BE2C (cell line): Measurements from ENCODE around the gene ST6GALNAC5.

Source experiments
- DNase-seq: peaks from one replicate; pipeline ENCODE4 v3.0.0-alpha.2; 2020
- H3K27me3 ChIP-seq: fragments of 250-450 bp; sonication (Bioruptor Pico); 2 replicates; pipeline ENCODE4 v1.5.1; 2020; ENCODE audit warnings: mild to moderate bottlenecking
- H3K36me3 ChIP-seq: fragments of 250-450 bp; sonication (Bioruptor Pico); 2 replicates; pipeline ENCODE4 v1.5.1; 2020; ENCODE audit warnings: mild to moderate bottlenecking
- H3K4me1 ChIP-seq: fragments of 250-450 bp; sonication (Bioruptor Pico); 2 replicates; pipeline ENCODE4 v1.5.1; 2020
- H3K4me3 ChIP-seq: 2 replicates; pipeline ENCODE4 v1.5.1; 2011; ENCODE audit warnings: low read depth, low read length
- H3K9me3 ChIP-seq: fragments of 250-450 bp; sonication (Bioruptor Pico); 2 replicates; pipeline ENCODE4 v1.5.1; 2020
- CTCF ChIP-seq: IDR thresholded peaks from 2 replicates; pipeline ENCODE4 v1.5.1; 2012; ENCODE audit warnings: mild to moderate bottlenecking, low read depth, low read length

Gene ST6GALNAC5

GRCh38 chr1:77014073-77014788 lies 147.0 kb downstream of the ST6GALNAC5 start:
- Histone ChIP-seq H3K4me3 (no peak overlapping the region), H3K36me3 (no peaks in the 10 kb centered on the region), H3K4me1 (peaks cover 6% of the 10 kb centered on the region), H3K27me3 (no peaks in the 10 kb centered on the region), H3K9me3 (no peaks in the 10 kb centered on the region)
- no peak for DNase-seq
- TF ChIP-seq CTCF = no peak

- no peaks in the 10 kb centered on the region for H3K36me3 ChIP-seq
- H3K4me1 ChIP-seq = peaks cover 6% of the 10 kb centered on the region
- no peak overlapping the region for H3K4me3 ChIP-seq
- TF ChIP-seq CTCF = no peak
- H3K9me3 ChIP-seq = no peaks in the 10 kb centered on the region
- DNase-seq = no peak
- no peaks in the 10 kb centered on the region for H3K27me3 ChIP-seq
These were observed 148.6 kb downstream of the ST6GALNAC5 start for GRCh38 chr1:77015748-77016341.

- Histone ChIP-seq H3K27me3 (no peaks in the 10 kb centered on the region), H3K36me3 (no peaks in the 10 kb centered on the region), H3K4me3 (no peak overlapping the region), H3K4me1 (peaks cover 6% of the 10 kb centered on the region), H3K9me3 (no peaks in the 10 kb centered on the region)
- no peak for TF ChIP-seq CTCF
- DNase-seq = no peak
These were observed 149.2 kb downstream of the ST6GALNAC5 start for GRCh38 chr1:77016386-77016985.

GRCh38 chr1:77018311-77018710 lies 151.0 kb downstream of the ST6GALNAC5 start:
- H3K9me3 ChIP-seq = no peaks in the 10 kb centered on the region
- H3K4me3 ChIP-seq = no peak overlapping the region
- no peaks in the 10 kb centered on the region for H3K36me3 ChIP-seq
- H3K27me3 ChIP-seq = no peaks in the 10 kb centered on the region
- peaks cover 6% of the 10 kb centered on the region for H3K4me1 ChIP-seq
- DNase-seq = peak; percentile 35
- TF ChIP-seq CTCF = peak; percentile 30

- no peak overlapping the region for H3K4me3 ChIP-seq
- H3K9me3 ChIP-seq = no peaks in the 10 kb centered on the region
- peaks cover 6% of the 10 kb centered on the region for H3K4me1 ChIP-seq
- H3K27me3 ChIP-seq = no peaks in the 10 kb centered on the region
- no peak for TF ChIP-seq CTCF
- H3K36me3 ChIP-seq = no peaks in the 10 kb centered on the region
- peak; percentile 14 for DNase-seq
These were observed 151.5 kb downstream of the ST6GALNAC5 start for GRCh38 chr1:77018761-77019160.

GRCh38 chr1:77021732-77022131 lies 154.5 kb downstream of the ST6GALNAC5 start:
- DNase-seq = no peak
- no peaks in the 10 kb centered on the region for H3K36me3 ChIP-seq
- no peaks in the 10 kb centered on the region for H3K27me3 ChIP-seq
- peaks cover 6% of the 10 kb centered on the region for H3K4me1 ChIP-seq
- TF ChIP-seq CTCF = no peak
- H3K9me3 ChIP-seq = no peaks in the 10 kb centered on the region
- no peak overlapping the region for H3K4me3 ChIP-seq
